DMS153 (cell line): ENCODE data around the gene CPLANE2.
"Not testable (repeated sequence)": the region's sequence is repeated elsewhere in the genome, so short reads cannot be mapped to it uniquely, and the experiment has no call there.

ENCODE experiments used
- DNase-seq: peaks from one replicate; lab custom pipeline; 2025; lab: John Stamatoyannopoulos, UW

CPLANE2 gene

GRCh38 chr1:16229976-16230740 lies 6.8 kb downstream of the CPLANE2 start:
- no peak for DNase-seq

DNA sequence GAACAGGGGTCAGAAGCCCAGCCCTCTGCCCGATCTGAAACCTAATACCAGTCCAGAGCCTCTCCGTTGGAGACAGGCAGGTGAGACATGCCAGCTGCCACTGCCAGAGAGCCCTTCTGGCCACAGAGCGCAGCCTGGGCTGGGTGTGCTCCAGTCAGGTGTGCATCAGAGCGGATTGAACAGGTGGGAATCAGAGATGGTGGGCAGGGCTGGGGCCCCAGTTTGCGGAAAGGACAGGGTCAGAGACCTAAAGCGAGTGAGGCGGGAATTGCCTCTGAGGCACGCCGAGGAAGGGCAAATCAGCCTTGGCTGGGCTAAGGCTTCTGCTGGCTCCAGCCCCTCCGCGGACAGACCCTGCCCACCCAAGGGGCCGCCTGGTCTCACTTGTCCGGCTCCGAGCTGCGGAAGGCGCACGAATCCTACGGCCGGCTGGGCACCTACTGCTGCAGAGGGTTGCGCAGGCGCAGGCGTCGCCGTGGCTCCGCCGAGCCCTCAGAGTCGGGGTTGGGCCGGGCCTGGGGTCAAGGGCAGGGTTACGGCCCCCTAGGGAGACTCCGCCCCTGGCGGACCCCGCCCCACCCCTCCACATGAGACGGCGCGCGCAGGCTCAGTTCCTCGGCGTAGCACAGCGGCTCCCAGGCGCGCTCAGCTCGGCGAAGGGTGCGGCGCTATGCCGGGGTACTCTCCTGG lies 10.3 kb downstream of the CPLANE2 start:
- DNase-seq, result no peak

- DNase-seq, result no peak
Measured at GRCh38 chr1:16226129-16226489, 10.9 kb downstream of the CPLANE2 start.

- no peak for DNase-seq
Measured at GRCh38 chr1:16224472-16224871, 12.5 kb downstream of the CPLANE2 start.

- not testable (repeated sequence) for DNase-seq
Measured at GRCh38 chr1:16222716-16223115, 14.3 kb downstream of the CPLANE2 start.

- DNase-seq, result no peak
Measured at GRCh38 chr1:16221499-16221898, 15.5 kb downstream of the CPLANE2 start.

DNA sequence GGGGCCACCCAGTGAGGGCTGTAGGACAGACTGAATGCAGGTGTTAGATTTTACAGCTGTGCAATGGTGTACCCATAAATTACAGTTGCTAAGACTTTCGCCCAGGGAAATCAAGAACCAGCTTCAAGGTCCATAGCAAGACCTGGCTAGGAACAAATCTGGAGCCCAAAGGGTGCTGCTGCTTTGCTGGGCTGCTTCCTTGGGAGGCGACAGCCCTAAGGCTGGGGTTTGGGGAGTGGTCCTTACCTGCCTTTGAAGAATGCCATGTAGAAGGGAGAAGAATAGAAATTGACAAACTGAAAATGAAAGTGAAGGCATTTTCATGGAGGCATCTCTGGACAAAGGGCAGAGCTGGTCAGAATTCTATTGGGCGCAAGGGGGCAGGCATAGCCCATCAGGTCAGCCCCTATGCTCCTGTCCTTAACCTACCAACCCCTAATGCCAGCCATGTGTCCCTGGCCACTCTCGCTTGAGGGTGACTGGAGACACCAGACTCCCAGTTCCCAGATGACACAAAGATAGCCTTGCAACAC lies 16.9 kb downstream of the CPLANE2 start:
- no peak for DNase-seq

GRCh38 chr1:16218674-16219071 lies 18.3 kb downstream of the CPLANE2 start:
- no peak for DNase-seq

DNA sequence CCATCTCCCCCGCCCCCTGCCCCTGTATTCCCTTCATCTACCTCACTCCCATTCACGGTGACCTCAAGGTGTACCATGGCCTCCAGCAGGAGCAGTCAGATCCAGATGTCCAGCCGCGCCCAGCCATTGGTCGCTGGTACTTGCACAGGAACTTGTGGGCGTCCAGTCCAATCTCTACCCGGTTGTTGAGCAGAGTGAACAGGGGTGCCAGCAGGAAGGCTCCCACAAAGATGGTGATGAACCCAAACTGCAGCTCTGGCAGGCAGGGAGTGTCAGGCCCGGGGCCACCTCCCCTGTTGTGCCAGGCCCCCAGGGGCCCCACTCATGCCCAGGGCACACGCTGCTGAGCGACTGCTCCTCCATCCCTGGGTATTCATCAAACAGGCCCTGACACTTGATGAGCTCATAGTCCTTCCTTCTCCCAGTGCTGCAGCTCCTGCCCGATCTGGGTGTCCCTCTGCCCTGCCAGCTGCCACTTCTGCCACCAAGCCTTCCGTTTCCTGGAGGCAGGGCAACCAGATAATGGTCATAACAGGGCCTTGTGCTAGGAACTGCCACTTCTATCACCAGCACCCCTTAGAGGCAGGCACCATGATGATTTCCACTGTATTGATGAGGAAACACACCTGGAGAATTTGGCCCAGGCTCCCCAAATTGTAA lies 18.8 kb downstream of the CPLANE2 start:
- peak; percentile 75 for DNase-seq

GRCh38 chr1:16217061-16217785 lies 19.8 kb downstream of the CPLANE2 start:
- DNase-seq, result peak; percentile 94

GRCh38 chr1:16215882-16216753 lies 20.9 kb downstream of the CPLANE2 start:
- peak; percentile 94 for DNase-seq

GRCh38 chr1:16215240-16215639 lies 21.7 kb downstream of the CPLANE2 start:
- not testable (repeated sequence) for DNase-seq

DNA sequence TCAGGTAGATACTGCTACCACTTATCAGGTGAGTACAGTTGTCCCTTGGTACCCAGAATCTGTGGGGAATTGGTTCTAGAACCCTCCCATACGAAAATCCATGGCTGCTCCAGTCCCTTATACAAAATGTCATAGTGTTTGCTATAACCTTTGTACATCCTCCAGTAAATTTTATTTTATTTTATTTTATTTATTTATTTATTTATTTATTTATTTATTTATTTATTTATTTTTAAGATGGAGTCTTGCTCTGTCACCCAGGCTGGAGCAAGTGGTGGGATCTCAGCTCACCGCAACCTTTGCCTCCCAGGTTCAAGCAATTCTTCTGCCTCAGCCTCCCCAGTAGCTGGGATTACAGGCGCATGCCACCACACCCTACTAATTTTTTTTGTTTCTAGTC lies 23.4 kb downstream of the CPLANE2 start:
- DNase-seq, result not testable (repeated sequence)

DNA sequence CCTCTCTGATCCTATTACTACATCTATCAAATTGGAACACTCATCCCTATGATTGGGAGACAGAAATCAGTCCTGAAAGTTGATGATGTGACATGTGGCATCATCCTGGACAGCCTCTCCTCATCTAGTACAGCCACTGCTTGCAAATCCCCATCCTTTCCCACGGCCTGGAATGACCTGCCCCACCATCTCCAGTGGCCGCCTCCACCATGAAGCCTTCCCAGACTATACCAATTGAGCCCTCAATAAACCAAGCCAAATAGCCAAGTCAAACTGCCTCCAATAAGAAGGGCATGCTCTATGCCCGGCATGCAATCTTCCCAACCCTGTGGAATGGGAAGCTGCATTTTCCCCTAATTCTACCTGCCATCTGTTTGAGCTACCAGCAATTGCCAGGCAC lies 24.0 kb downstream of the CPLANE2 start:
- DNase-seq, result no peak

DNA sequence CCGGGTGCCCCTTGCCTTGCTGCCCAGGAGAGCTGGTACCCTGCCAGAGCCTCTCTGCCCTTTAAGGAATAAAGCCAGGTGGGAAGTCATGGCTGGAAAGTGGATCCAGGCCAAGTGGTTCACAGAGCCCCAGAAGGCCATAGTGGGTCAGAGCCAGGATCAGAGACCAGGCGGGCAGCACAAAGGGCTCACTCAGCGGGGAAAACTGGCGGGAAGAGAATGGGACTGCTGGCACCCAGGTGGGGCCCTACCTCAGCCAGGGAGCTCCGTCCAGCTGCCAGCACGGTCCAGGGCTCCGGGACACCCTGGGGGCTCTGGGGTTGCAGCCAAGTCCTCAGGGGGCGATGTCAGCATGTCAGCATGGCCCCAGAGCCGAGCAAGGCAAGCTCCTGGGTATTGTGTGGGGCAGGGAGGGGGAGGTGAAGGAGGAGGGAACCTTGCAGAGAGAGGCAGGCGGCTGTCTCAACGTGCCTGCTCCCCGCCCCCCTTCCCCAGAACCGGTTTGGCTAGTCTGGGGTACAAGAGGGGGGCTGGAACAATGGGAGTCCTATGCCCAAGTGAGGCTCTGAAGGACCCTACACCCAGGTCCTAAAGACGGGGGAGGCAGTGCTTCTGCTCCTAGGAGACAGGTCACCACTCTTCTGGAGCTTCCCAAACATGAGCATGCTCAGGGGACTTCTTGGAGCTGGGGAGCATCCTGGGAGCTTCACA lies 24.6 kb downstream of the CPLANE2 start, which contains the start of gene ARHGEF19:
Gene ARHGEF19, minus strand, starts transcription at position 402 of the 711 bp plus-strand sequence. CDS start 3,598 bp downstream, outside the sequence.
- DNase-seq, result peak; percentile 80

GRCh38 chr1:16211824-16212223 lies 25.2 kb downstream of the CPLANE2 start:
- no peak for DNase-seq

DNA sequence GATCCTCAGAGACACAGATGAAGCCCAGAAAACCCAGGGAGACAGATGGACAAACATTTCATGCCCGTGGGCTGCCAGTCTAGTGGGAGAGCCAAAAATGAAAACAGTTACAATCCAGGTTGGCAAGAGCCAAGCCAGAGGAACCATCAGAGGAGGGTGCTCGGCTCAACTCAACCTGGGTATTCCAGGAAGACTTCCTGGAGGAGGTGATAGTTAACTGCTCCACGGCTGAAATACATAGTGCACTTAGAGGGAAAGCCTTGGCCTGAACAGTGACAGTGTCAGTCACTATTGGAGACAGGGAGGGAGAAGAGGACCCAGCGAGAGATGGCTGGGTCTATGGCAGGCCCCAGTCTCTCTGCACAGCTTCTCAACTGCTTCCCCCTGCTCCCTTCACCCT lies 26.4 kb downstream of the CPLANE2 start:
- DNase-seq, result no peak

DNA sequence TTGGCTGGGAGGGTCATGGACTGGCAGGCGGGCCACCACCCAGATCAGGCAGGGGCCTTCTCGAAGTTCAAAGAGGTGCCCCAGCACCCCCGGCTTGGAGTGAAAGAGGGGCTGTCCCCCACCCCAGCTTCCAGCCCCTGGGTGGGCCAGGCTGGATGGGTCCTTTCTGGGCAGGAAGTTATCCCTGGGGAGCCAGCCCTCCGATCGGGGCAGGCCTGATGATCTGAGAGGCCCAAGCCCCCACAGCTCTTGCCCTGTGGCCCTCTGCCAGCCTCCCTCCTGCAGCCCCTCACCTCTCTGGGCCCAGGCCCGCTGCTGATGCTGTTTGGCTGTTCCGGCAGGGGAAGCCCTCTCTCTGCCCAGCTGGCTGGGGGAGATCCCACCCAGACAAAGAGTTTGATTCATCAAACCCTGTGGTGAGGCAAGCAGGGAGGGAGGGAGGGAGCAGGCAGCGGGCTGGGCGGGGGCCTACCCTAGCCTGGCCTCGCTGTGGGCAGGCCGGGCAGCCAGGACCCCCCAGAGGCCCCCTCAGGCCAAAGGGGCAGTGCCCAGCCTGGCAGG lies 27.1 kb downstream of the CPLANE2 start:
- DNase-seq, result no peak

GRCh38 chr1:16209132-16209846 lies 27.7 kb downstream of the CPLANE2 start:
- no peak for DNase-seq
